GM04504 (cell line): ENCODE data around the gene PRDM5.

Experiments used
- DNase-seq: peaks from one replicate; pipeline ENCODE4 v3.0.0-alpha.2; 2012; ENCODE audit warnings: low read depth

The PRDM5 gene

GRCh38 chr4:120855307-120856001 lies 67.1 kb downstream of the PRDM5 start:
- no peak for DNase-seq

GRCh38 chr4:120853161-120853935 lies 69.2 kb downstream of the PRDM5 start:
- DNase-seq, result no peak

GRCh38 chr4:120850018-120850599 lies 72.4 kb downstream of the PRDM5 start:
- DNase-seq, result peak; percentile 35

DNA sequence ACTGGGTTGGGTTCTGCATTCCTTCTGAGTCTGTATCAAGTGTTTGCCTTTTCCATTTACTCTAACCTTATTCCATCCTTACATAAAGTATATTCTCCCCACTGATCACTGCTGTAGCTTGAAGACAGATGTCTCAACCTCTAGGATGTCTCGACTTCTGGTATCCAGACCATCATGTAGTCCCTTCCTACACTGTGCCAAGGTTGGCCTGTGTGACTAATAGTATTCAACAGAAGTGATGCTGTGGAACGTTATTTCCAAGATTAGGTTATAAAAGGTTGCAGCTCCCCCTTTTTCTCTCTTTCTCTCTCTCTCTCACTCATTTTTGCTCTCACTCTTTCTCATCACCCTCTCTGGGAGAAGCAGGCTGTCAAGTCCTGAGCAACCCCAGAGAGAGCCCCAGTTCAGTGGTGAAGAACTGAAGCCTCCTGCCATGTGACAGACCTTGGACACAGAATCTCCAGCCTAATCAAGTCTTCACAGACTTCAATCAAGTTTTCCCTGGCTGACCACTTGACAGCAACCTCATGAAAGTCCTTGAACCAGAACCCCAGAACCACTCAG lies 75.4 kb downstream of the PRDM5 start:
- DNase-seq, result no peak

- no peak for DNase-seq
These were observed 78.0 kb downstream of the PRDM5 start for GRCh38 chr4:120844528-120844921.

DNA sequence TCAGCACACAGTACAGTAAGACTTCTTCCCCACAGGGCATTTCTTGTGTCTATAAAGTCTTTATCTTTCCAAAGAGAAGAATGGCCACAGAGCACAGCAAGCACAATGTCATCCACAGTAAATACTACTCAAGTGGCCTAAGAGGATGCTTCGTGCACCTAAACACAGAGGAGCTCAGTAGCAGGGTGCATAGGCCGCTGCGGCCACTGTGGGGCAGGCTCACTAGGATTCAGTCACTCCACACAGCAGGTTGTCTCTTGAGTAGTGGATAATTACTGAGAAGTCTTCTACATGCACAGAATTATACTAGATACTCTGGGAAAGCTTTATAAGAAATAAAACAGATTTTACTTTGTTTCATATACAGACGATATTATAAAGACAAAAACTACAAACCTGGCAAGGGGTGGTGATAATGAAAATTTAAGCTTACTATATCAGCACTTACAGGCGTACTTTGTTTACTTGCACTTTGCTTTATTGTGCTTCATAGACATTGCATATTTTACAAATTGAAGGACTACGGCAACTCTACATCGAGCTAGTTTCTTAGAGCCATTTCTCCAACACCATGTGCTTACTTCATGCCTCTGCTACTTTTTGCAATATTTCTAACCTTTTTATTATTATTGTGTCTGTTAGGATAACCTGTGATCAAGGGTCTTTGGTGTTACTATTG lies 78.5 kb downstream of the PRDM5 start:
- DNase-seq, result no peak

DNA sequence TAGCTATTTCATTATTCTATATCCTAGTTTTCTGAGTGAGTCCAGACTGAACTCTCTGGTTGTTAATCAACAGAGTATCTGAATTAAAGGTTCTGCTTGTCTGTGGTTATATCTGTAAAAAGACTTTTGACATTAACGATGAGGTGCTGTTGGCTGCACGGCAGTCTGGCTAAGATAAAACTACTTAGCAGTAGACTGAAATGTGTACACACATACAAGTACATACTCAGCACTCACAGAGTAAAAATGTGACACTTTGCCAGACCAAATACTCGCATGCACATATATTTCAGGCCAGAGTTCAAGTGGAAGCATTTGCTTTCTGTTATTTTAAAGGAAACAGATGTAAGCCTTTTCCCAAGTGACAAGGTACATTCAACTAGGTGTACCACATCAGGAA lies 80.5 kb downstream of the PRDM5 start:
- no peak for DNase-seq

DNA sequence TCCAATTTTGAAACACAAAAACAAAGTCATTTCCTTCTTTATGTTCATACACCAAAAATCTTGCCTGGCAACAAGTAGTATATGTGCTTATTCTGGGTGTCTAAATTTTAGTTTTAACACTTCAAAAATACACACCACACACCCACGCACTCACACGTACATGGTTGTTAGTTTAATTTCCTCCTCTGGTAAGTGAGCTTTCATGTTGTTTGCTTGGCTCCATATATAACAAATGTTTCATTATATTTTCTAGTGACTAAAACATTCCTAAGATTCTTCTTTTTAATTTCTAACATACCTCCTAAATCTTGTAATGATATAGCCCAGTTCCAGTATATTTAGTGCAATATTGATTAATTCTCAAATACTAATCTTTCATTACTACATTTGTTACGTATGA lies 80.9 kb downstream of the PRDM5 start:
- no peak for DNase-seq

GRCh38 chr4:120839974-120840751 lies 82.4 kb downstream of the PRDM5 start:
- DNase-seq, result no peak

DNA sequence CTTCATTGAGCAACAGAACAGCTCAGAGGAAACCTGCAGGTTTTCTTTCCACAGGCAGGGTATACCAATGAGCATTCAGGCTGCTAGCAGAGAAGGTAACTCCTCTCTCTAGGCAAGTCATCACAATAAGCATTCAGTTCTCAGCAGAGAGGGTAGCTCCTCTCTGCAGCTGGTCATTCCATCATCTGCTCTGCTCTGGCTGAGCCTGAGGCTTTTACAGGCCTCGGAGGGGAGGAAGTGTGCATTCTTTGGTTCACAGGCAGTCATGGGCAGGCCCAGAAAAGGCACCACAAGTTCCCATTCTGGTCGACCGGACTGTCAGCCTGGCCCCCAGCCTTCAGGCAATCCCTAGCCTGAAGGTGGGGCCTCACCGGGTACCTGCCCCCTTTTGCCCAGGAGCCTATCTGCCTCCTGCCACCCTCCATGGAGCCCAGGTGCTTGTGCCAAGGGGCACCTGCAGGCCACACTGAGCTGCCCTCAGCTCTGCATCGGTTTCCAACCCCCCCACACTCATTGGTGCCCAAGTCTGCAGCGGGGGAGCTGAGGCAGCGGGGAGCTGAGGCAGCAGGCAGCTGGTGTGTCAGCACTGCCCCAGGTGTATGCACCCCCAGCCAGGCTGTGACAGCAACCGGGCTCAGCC lies 83.1 kb downstream of the PRDM5 start:
- DNase-seq, result no peak

- no peak for DNase-seq
These were observed 83.7 kb downstream of the PRDM5 start for GRCh38 chr4:120838784-120839183.

- DNase-seq, result no peak
These were observed 84.9 kb downstream of the PRDM5 start for GRCh38 chr4:120837656-120838055.

GRCh38 chr4:120835342-120835741 lies 87.2 kb downstream of the PRDM5 start:
- no peak for DNase-seq

- DNase-seq, result peak; percentile 36
These were observed 92.3 kb downstream of the PRDM5 start for GRCh38 chr4:120830204-120830603.

GRCh38 chr4:120829113-120829831 lies 93.3 kb downstream of the PRDM5 start:
- DNase-seq, result no peak

DNA sequence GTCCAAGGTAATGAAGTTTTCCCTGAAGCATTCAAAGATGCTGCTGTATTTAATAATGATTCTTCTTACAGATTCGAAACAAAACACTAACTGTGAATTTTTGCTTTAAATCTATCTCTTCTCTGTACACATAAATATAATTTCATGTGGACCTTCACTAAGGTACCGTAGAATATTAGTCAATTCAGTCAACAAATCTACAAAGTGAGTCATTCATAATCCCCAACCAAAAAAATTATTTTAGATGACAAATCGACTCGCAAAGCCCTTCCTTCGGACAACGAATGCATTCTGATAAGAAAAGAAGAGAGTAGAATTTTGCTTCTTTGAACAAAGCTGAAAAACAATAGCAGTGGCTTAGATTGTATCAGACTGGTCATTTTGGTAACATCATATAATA lies 95.7 kb downstream of the PRDM5 start:
- no peak for DNase-seq

DNA sequence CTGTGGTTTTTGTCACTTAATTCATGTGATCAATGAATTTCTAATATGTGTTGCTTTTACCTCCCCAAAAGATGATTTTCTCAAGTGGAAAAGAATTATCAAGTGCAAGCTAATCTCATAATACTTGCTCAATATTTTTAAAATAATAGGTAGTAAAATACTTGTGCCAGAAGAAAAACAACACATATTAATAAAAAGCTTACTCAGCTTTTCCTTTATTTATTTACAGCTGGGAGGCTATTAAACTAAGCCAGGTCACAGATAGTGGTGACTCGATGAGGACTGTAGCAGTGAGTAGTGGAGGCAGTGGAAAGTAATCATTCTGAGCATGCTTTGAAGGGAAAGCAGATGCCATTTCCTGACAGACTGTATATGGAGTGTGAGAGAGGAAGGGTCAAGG lies 96.1 kb downstream of the PRDM5 start:
- DNase-seq, result no peak

- DNase-seq, result no peak
These were observed 97.6 kb downstream of the PRDM5 start for GRCh38 chr4:120824946-120825345.

DNA sequence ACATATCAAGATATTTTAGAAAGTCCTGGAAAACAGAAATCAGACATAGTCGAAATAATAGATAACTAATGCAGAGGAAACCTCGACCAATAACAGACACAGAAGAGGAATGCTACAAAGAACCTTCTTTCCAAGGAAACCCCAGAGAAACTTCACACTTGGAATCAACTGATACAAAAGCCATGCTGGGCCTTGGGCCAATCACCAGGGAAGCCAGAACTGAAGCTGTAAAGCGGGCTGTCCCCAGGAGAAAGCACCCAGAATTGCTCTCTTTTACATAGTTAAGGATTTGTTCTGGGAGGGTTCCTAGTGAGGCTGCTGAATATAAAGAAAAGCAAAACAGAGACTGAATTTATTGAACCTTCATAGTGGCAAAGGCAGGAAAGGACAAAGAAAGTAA lies 100.5 kb downstream of the PRDM5 start:
- no peak for DNase-seq

DNA sequence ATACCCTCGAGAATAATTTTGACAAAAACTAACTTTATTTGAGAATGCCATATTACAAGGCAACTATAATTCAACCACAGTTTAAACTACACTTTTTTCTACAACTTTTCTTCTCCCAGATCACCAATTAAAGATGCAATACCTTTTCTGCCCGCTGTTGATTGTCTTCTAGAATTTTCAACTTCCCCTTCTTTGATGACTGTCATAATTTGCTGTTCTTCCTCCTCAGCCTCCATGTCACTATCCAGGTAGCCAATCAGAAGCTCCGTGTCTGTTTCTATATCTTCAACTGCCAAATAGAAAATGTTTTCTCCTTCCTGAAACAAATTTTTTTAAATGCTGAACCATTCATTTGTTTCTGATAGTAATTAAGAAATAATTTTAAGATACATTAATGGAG lies 101.5 kb downstream of the PRDM5 start:
- no peak for DNase-seq
